H9 (cell line): ENCODE measurements around the gene SMIM1. TPM values are rescaled to one million over a fixed set of nuclear protein-coding genes. Genes with fewer than 3 reads are reported as not detected.

Source experiments
- DNase-seq: peaks from one replicate; pipeline ENCODE4 v3.0.0-alpha.2; 2017
- H2AFZ ChIP-seq: one replicate; pipeline ENCODE4 v1.6.1; 2013; ENCODE audit warnings: mild to moderate bottlenecking, low read length, control low read depth, moderate library complexity
- H2AK5ac ChIP-seq: 2 replicates; pipeline ENCODE4 v1.6.1; 2013; ENCODE audit warnings: low read length, control low read depth, mixed read lengths; ENCODE audit not compliant: insufficient read length
- H2BK120ac ChIP-seq: one replicate; pipeline ENCODE4 v1.6.1; 2013; ENCODE audit warnings: low read depth, mild to moderate bottlenecking, low read length, control low read depth, inconsistent platforms; ENCODE audit not compliant: poor library complexity, severe bottlenecking
- H2BK12ac ChIP-seq: 2 replicates; pipeline ENCODE4 v1.6.1; 2013; ENCODE audit warnings: low read length, control low read depth, mixed read lengths, low read depth; ENCODE audit not compliant: insufficient read length
- H2BK15ac ChIP-seq: 2 replicates; pipeline ENCODE4 v1.6.1; 2013; ENCODE audit warnings: low read depth, low read length, control low read depth
- H2BK20ac ChIP-seq: one replicate; pipeline ENCODE4 v1.6.1; 2013; ENCODE audit warnings: low read depth, mild to moderate bottlenecking, low read length, control low read depth, inconsistent platforms; ENCODE audit not compliant: poor library complexity, severe bottlenecking
- H2BK5ac ChIP-seq: 2 replicates; pipeline ENCODE4 v1.6.1; 2013; ENCODE audit warnings: low read length, control low read depth, mixed read lengths; ENCODE audit not compliant: insufficient read length
- H3K14ac ChIP-seq: 2 replicates; pipeline ENCODE4 v1.6.1; 2013; ENCODE audit warnings: low read length, control low read depth; ENCODE audit not compliant: insufficient read depth
- H3K18ac ChIP-seq: 2 replicates; pipeline ENCODE4 v1.6.1; 2013; ENCODE audit warnings: low read depth, mild to moderate bottlenecking, mixed read lengths, low read length, control low read depth; ENCODE audit not compliant: insufficient read length
- H3K23ac ChIP-seq: 2 replicates; pipeline ENCODE4 v1.6.1; 2013; ENCODE audit warnings: low read length, control low read depth, mixed read lengths, low read depth; ENCODE audit not compliant: insufficient read length
- H3K23me2 ChIP-seq: 2 replicates; pipeline ENCODE4 v1.6.1; 2013; ENCODE audit warnings: low read depth, mild to moderate bottlenecking, mixed read lengths, low read length, control low read depth; ENCODE audit not compliant: insufficient read length, poor library complexity, severe bottlenecking
- H3K27ac ChIP-seq: 2 replicates; pipeline ENCODE4 v1.5.1; 2013; ENCODE audit warnings: low read length, control low read depth, mixed read lengths, low read depth; ENCODE audit not compliant: insufficient read length
- H3K27me3 ChIP-seq: 2 replicates; pipeline ENCODE4 v1.6.1; 2013; ENCODE audit warnings: low read length, control low read depth, inconsistent platforms; ENCODE audit not compliant: insufficient read depth
- H3K4ac ChIP-seq: 2 replicates; pipeline ENCODE4 v1.6.1; 2013; ENCODE audit warnings: low read depth, mild to moderate bottlenecking, control low read depth, inconsistent platforms, low read length, moderate library complexity
- H3K4me1 ChIP-seq: 2 replicates; pipeline ENCODE4 v1.6.1; 2013; ENCODE audit warnings: low read length, control low read depth, inconsistent platforms; ENCODE audit not compliant: insufficient read depth
- H3K4me2 ChIP-seq: 2 replicates; pipeline ENCODE4 v1.6.1; 2013; ENCODE audit warnings: low read length, control low read depth, mixed read lengths; ENCODE audit not compliant: insufficient read length, insufficient read depth
- H3K56ac ChIP-seq: 2 replicates; pipeline ENCODE4 v1.6.1; 2013; ENCODE audit warnings: low read depth, mild to moderate bottlenecking, mixed read lengths, low read length, control low read depth; ENCODE audit not compliant: insufficient read length
- H3K79me1 ChIP-seq: 2 replicates; pipeline ENCODE4 v1.6.1; 2013; ENCODE audit warnings: low read depth, mild to moderate bottlenecking, moderate library complexity, low read length, control low read depth, inconsistent platforms; ENCODE audit not compliant: insufficient read depth, poor library complexity, severe bottlenecking
- H3K79me2 ChIP-seq: 2 replicates; pipeline ENCODE4 v1.6.1; 2013; ENCODE audit warnings: low read length, control low read depth, inconsistent platforms; ENCODE audit not compliant: insufficient read depth
- H3K9ac ChIP-seq: 2 replicates; pipeline ENCODE4 v1.6.1; 2013; ENCODE audit warnings: low read length, control low read depth, mixed read lengths; ENCODE audit not compliant: insufficient read length; ENCODE audit errors: extremely low read depth
- H3K9me3 ChIP-seq: one replicate; pipeline ENCODE4 v1.6.1; 2013; ENCODE audit warnings: low read depth, low read length, inconsistent platforms; ENCODE audit not compliant: control insufficient read depth
- H3T11ph ChIP-seq: one replicate; pipeline ENCODE4 v1.6.1; 2013; ENCODE audit warnings: mild to moderate bottlenecking, low read length, control low read depth, inconsistent platforms
- H4K20me1 ChIP-seq: one replicate; pipeline ENCODE4 v1.6.1; 2013; ENCODE audit not compliant: control insufficient read depth, insufficient read length, insufficient read depth
- H4K5ac ChIP-seq: 2 replicates; pipeline ENCODE4 v1.6.1; 2013; ENCODE audit warnings: low read depth, mild to moderate bottlenecking, mixed read lengths, low read length, control low read depth; ENCODE audit not compliant: insufficient read length
- H4K8ac ChIP-seq: replicated peaks from 2 replicates; pipeline ENCODE4 v1.6.1; 2013; ENCODE audit warnings: low read length, control low read depth, mixed read lengths, low read depth; ENCODE audit not compliant: insufficient read length
- H4K91ac ChIP-seq: 2 replicates; pipeline ENCODE4 v1.6.1; 2013; ENCODE audit warnings: low read depth, mild to moderate bottlenecking, moderate library complexity, mixed read lengths, low read length, control low read depth; ENCODE audit not compliant: insufficient read length
- H3K27ac Mint-ChIP-seq, 3 experiments: 2 replicates in 2 of 3; 3 replicates in 1 of 3; pipeline ENCODE4 v1.8.0; 2020 to 2021; ENCODE audit warnings: mixed read lengths in 3 of 3, mild to moderate bottlenecking in 1 of 3, moderate library complexity in 1 of 3
- H3K27me3 Mint-ChIP-seq: 2 replicates; pipeline ENCODE4 v1.8.0; 2021; ENCODE audit warnings: low read depth, mild to moderate bottlenecking, moderate library complexity, mixed read lengths
- H3K36me3 Mint-ChIP-seq, 3 experiments: 2 replicates in 2 of 3; 3 replicates in 1 of 3; pipeline ENCODE4 v1.8.0; 2020 to 2021; ENCODE audit warnings: low read depth in 3 of 3, mixed read lengths in 3 of 3; ENCODE audit not compliant: insufficient read depth in 1 of 3
- H3K4me1 Mint-ChIP-seq, 2 experiments: 2 replicates each; pipeline ENCODE4 v1.8.0; 2020; ENCODE audit warnings: mixed read lengths in 2 of 2
- H3K4me3 Mint-ChIP-seq, 2 experiments: 2 replicates in 1 of 2; 3 replicates in 1 of 2; pipeline ENCODE4 v1.8.0; 2020 to 2021; ENCODE audit warnings: mild to moderate bottlenecking in 2 of 2, mixed read lengths in 2 of 2, moderate library complexity in 1 of 2
- H3K9me3 Mint-ChIP-seq, 2 experiments: 2 replicates in 1 of 2; 3 replicates in 1 of 2; pipeline ENCODE4 v1.8.0; 2020; ENCODE audit warnings: mild to moderate bottlenecking in 2 of 2, mixed read lengths in 2 of 2, moderate library complexity in 1 of 2
- CTCF ChIP-seq: fragments of 200-600 bp; sonication (generic); conservative IDR thresholded peaks from 3 replicates; pipeline ENCODE4 v1.8.0; 2021; ENCODE audit warnings: antibody characterized with exemption, mild to moderate bottlenecking
- WGBS: extraction: QIAGEN DNeasy Blood & Tissue Kit; methylation state at CpG from one replicate; pipeline ENCODE4 v1.1.7; 2013; ENCODE audit warnings: missing lambda C conversion rate, low lambda C conversion rate, mixed read lengths; ENCODE audit not compliant: insufficient read length; ENCODE audit errors: extremely low coverage; 5-methylcytosine and 5-hydroxymethylcytosine counted together
- total RNA-seq: library from RNA; stranded (reverse); gene quantifications from 2 replicates; pipeline ENCODE4 v1.2.1, GENCODE V29; 2021

SMIM1 gene
- total RNA-seq, 1 experiment from 2014 or later = 5.3 TPM

GRCh38 chr1:3759164-3759563 is 13.4 kb upstream of the SMIM1 start:
- no peak overlapping the region for H3K27ac Mint-ChIP-seq
- Histone ChIP-seq H4K20me1 (no peaks in the 10 kb centered on the region), H3K4me2 (no peak overlapping the region), H2BK5ac (no peak overlapping the region), H3K27me3 (no peaks in the 10 kb centered on the region), H2BK120ac (no peak overlapping the region), H3K14ac (no peak overlapping the region), H3K18ac (no peak overlapping the region), H4K8ac (no peak overlapping the region), H3K79me2 (no peaks in the 10 kb centered on the region), H3K4ac (no peak overlapping the region), H3K23ac (no peak overlapping the region), H2BK12ac (no peak overlapping the region), H2BK20ac (no peak overlapping the region), H3K9ac (no peak overlapping the region), H4K91ac (no peak overlapping the region), H3K9me3 (no peaks in the 10 kb centered on the region), H2AFZ (no peak overlapping the region), H3K56ac (no peak overlapping the region), H4K5ac (no peak overlapping the region), H3T11ph (no peak overlapping the region), H2BK15ac (no peak overlapping the region), H3K4me1 (no peaks in the 10 kb centered on the region), H3K27ac (no peak overlapping the region), H3K79me1 (no peaks in the 10 kb centered on the region), H2AK5ac (no peak overlapping the region), H3K23me2 (no peaks in the 10 kb centered on the region)
- H3K27me3 Mint-ChIP-seq = peaks cover 49% of the 10 kb centered on the region
- no CpG with 5 or more reads among the region's 6 CpGs for WGBS
- peaks cover 4 to 8% of the 10 kb centered on the region in 2 experiments; a peak in 2 of 5 replicates for H3K9me3 Mint-ChIP-seq
- TF ChIP-seq CTCF = no peak
- H3K36me3 Mint-ChIP-seq = no peaks in the 10 kb centered on the region; a peak in 1 of 7 replicates
- no peak for DNase-seq
- peaks cover 0 to 3% of the 10 kb centered on the region in 2 experiments; a peak in 3 of 4 replicates for H3K4me1 Mint-ChIP-seq
- no peak overlapping the region for H3K4me3 Mint-ChIP-seq
